GM19372 (cell line): Measurements from ENCODE around the gene FBXO31.
A peak's percentile ranks its signal among the peaks of the same experiment; 100 is the strongest.

Experiments used
- ATAC-seq: cut with Tn5 transposase; IDR thresholded peaks from one replicate; pipeline ENCODE4 v1.9.1; 2021; ENCODE audit warnings: mild to moderate bottlenecking, low read depth, moderate library complexity; ENCODE audit not compliant: unreplicated experiment

FBXO31 gene

GRCh38 chr16:87316923-87317749 is 66.4 kb downstream of the FBXO31 start, which contains the start of gene C16orf95:
Gene C16orf95, minus strand, starts transcription at chr16:87317392. Its CDS starts 150 bp downstream, at chr16:87317242.
- peak; percentile 93 for ATAC-seq

GRCh38 chr16:87316450-87316922 is 67.1 kb downstream of the FBXO31 start:
- ATAC-seq = no peak

- no peak for ATAC-seq
Observed at GRCh38 chr16:87314990-87315420, 68.6 kb downstream of the FBXO31 start.

GRCh38 chr16:87312008-87312407 is 71.6 kb downstream of the FBXO31 start:
- no peak for ATAC-seq

GRCh38 chr16:87311387-87311786 is 72.2 kb downstream of the FBXO31 start:
- ATAC-seq = no peak

GRCh38 chr16:87310610-87311009 is 73.0 kb downstream of the FBXO31 start:
- no peak for ATAC-seq

GRCh38 chr16:87309620-87310525 is 73.7 kb downstream of the FBXO31 start:
- no peak for ATAC-seq

GRCh38 chr16:87308826-87309225 is 74.8 kb downstream of the FBXO31 start:
- no peak for ATAC-seq

- no peak for ATAC-seq
Observed at GRCh38 chr16:87306516-87306915, 77.1 kb downstream of the FBXO31 start.

- ATAC-seq = no peak
Observed at GRCh38 chr16:87305505-87306391, 77.8 kb downstream of the FBXO31 start.

- ATAC-seq = no peak
Observed at GRCh38 chr16:87304951-87305350, 78.6 kb downstream of the FBXO31 start.

- ATAC-seq = no peak
Observed at GRCh38 chr16:87303962-87304521, 79.5 kb downstream of the FBXO31 start.

GRCh38 chr16:87303431-87303930 is 80.1 kb downstream of the FBXO31 start:
- ATAC-seq = no peak

- no peak for ATAC-seq
Observed at GRCh38 chr16:87298857-87299465, 84.6 kb downstream of the FBXO31 start.

- no peak for ATAC-seq
Observed at GRCh38 chr16:87297918-87298631, 85.5 kb downstream of the FBXO31 start.

- ATAC-seq = no peak
Observed at GRCh38 chr16:87297407-87297806, 86.2 kb downstream of the FBXO31 start.

GRCh38 chr16:87295661-87296531 is 87.7 kb downstream of the FBXO31 start:
- ATAC-seq = no peak

- ATAC-seq = no peak
Observed at GRCh38 chr16:87295259-87295658, 88.3 kb downstream of the FBXO31 start.
